LNCAP (cell line): ENCODE data around the gene RARB.

ENCODE experiments used
- CTCF ChIP-seq: fragments of 450-650 bp; IDR thresholded peaks from 2 replicates; pipeline ENCODE4 v1.5.1; 2017; ENCODE audit warnings: mild to moderate bottlenecking

RARB gene

GRCh38 chr3:25567806-25568524, 139.9 kb downstream of the RARB start:
- TF ChIP-seq CTCF = no peak

- no peak for TF ChIP-seq CTCF
These were observed 140.5 kb downstream of the RARB start for GRCh38 chr3:25568525-25569078.

DNA sequence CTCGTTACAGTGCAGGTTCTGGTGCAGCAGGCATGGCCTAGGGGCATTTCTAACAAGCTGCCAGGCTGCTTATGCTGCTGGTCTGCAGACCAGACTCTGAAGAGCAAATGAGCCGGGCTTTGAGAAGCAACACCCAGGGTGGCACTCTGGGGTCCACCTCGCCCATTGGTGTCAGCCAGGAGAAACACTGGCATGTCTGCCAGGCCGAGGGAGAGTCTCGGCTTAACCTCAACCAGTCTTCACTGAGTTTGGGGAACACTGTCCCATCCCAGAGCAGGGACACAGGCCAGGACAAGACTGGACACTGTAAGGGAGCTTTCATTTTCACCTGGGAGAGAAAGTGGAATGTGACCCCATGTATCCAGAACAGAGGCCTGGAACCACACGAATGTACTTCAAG, 143.2 kb downstream of the RARB start:
- no peak for TF ChIP-seq CTCF

GRCh38 chr3:25572336-25572735, 144.3 kb downstream of the RARB start:
- no peak for TF ChIP-seq CTCF

DNA sequence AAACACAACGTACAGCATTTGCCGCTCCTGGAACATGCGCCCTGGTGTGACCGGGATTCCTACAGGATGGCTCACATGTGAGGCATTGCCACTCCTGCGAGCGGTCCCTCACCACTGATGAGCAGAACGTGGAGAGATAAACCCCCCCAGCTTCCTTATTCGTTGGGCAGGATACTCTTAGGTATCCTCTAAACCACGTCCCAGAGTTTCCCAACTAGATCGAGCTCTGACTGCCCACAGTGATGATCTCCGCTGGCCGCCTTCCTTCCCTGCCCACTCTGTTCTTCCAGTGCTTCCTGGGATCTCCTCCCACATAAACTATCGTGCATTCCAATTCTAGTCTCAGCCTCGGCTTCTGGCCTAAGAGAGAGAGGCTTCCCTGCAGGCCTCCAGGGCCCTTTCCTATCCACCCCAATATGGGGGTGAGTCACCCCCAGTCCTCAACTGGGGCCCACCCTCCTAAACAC, 144.9 kb downstream of the RARB start:
- TF ChIP-seq CTCF = no peak

- TF ChIP-seq CTCF = no peak
These were observed 145.5 kb downstream of the RARB start for GRCh38 chr3:25573386-25574171.

GRCh38 chr3:25574172-25574765, 146.2 kb downstream of the RARB start:
- no peak for TF ChIP-seq CTCF
